ENCODE results near the gene YBX2. TPM values are rescaled to one million over a fixed set of nuclear protein-coding genes. Genes with fewer than 3 reads are reported as not detected.

YBX2 gene
- total RNA-seq, 1 donor from 2014 or later, result 0.75 TPM

DNA sequence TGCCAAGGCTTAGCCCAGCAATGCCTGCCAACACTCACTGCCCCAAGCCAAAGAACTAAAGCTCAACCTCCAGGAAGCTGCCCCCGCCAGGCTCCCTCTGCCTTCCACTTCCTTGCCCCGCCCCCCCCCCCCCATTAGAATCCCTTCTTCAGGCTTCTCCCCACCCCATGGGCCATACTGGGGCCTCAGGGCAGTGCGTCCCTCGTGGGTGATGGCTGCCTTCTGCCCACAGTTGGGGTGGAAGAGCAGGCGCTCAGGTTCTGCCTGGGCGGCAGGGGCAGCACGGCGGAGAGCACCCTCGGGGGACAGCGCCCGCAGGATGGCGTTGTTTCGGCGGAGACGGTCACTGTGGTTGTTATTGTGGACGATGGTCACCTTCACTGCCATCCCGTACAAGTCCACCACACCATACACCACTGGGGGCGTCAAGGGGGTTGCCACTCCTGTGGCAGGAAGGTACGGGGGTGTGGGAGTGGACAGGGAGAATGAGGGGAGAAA, 30.6 kb upstream of the YBX2 start:
- intact Hi-C loops (cut with DNase I), result no loop called here
- ATAC-seq (ENCODE audit: poor library complexity) (no peak), DNase-seq (no peak)

- intact Hi-C loops (cut with DNase I), result no loop called here
- no peak for DNase-seq
- ATAC-seq (ENCODE audit: poor library complexity), result no peak
Measured at GRCh38 chr17:7324438-7324779, 30.0 kb upstream of the YBX2 start.

- DNase-seq (peak; percentile 72), ATAC-seq (ENCODE audit: poor library complexity) (no peak)
- intact Hi-C loops (cut with DNase I), result no loop called here
Measured at GRCh38 chr17:7323731-7324437, 29.4 kb upstream of the YBX2 start.

DNA sequence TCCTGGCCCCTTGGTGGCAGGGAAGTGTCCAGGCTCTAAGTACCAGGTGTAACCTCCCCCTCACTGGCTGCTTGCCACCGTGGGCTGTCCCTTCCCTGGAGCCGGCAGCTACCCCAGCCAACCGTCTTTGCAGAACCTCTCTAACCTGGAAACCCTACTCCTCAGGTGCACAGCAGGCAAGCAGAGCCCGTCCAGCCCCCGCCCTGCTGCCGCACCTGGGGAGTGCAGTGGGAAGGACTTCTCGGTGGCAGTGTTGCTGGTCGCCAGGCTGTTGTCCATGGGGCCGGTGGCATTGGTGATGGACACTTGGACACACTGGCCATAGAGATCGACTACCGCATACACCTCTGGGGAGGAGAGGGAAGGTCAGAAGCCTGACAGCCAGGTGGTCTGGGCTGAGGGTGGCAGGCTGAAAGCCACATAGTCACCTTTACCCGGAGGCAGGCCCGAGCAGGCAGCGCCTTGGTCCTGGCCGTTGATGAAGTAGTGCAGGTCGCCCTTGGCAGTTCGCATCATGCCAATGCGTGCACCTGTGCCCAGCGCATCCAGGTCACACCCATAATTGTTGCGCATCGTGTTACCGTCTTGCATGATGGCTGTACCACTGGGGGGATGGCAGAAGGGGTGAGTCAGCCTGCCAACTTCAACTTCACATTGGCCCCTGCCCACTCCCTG, 28.2 kb upstream of the YBX2 start:
- DNase-seq (no peak), ATAC-seq (ENCODE audit: poor library complexity) (no peak)
- intact Hi-C loops (cut with DNase I), result no loop called here

DNA sequence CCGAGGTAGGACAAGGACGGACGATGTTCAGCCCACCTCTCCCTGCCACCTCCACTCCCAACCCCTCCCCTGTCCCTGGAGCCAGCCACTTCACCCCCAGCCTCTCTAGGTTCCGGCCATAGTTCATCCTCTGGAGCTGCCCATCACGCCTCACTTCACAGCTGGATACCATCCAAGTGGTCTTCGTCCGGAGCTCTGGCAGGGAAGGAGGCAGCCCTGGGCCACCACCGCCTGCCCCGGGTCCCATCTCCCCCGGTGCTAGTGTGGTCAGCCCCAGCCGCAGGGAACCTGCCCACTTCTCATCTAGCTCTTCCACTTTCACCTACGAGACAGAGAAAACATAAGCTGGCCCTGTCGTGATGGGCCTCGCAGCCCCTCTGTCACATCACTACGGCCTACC, 27.0 kb upstream of the YBX2 start:
- no peak for DNase-seq
- ATAC-seq (ENCODE audit: poor library complexity), result no peak
- intact Hi-C loops (cut with DNase I), result no loop called here

GRCh38 chr17:7318121-7318860, 23.9 kb upstream of the YBX2 start:
- intact Hi-C loops (cut with DNase I), result no loop called here
- ATAC-seq (ENCODE audit: poor library complexity), result no peak
- no peak for DNase-seq

DNA sequence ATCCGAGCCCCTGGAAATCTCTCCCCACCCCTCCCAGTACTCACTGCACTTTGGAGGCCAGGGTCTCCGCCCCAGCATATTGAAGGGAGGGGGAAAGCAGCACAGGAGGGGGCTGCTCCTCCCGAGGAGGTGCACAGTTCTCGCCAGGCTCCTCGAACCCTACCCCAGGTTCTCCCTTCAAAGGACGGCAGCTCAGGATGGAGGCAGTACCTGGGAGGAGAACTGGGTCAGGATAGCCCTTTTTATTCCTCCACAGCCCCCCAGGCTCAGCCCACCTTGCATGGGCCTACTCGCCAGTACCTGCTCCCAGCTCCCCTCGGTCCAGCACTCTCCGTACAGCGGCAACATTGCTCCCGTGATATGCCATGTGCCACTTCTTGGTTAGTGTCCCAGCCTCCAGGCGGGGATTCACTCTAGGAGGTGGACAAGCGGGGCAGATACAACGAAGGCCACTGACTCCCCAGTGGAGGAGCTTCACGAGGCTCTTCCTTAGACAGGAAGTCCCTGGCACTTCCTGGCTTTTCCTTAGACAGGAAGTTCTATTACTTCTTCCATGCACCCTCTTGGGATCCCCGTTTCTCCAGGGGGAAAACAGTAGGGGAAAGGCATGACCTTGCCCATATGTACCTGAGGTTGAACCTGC, 22.8 kb upstream of the YBX2 start:
- no peak for ATAC-seq (ENCODE audit: poor library complexity)
- intact Hi-C loops (cut with DNase I), result no loop called here

DNA sequence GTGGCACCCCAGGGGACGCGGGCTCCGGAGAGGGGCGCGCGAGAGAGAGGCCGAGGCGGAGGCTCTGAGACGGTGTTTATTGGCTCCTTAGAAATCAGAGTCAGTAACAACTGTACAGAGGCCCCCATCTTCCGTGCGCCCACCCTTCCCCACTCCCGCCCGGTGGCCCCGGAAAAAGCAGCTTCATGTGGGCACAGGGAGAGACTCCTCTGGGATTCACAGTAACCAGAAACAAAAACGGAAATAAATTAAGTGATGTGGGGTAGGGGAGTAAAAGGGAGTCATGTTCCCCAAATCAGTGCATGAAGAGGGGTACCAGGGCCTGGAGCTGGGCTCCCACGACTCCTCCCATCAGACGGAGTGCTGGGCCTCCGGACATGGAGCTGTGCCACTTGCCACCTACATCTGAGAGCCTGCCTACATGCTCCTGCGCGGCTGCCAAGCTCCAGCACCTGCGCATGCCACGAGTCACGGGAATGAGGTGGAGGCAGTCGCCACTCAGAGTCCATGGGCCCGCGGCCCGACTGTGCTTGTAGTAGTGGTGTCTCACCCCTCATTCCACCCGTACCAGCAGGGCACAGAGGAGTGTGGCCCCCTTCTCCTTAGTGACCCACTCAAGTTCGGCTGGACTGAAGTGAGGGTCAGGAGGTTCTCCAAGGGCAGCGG, 21.3 kb upstream of the YBX2 start:
- ATAC-seq (ENCODE audit: poor library complexity) (peak; percentile 1), DNase-seq (no peak)
- intact Hi-C loops (cut with DNase I), result no loop called here

More for the DNA sequence above, 22.8 kb upstream of the YBX2 start:
- DNase-seq, result no peak

GRCh38 chr17:7314719-7315569, 20.5 kb upstream of the YBX2 start, which contains the start of gene GPS2:
Gene GPS2 (minus strand): TSS chr17:7315360. CDS start chr17:7315052, 308 bp downstream.
- ATAC-seq (ENCODE audit: poor library complexity), result peak; percentile 92
- peak; percentile 97 for DNase-seq
- intact Hi-C loops (cut with DNase I), result loop anchor here (5.0 kb wide), 1 partner anchor 242 kb away; the partner anchor contains the start of gene TNFSF13

- no peak for ATAC-seq (ENCODE audit: poor library complexity)
- intact Hi-C loops (cut with DNase I), result loop anchor here (5.0 kb wide), 1 partner anchor 243 kb away; the partner anchor contains the start of gene TNFSF13
- no peak for DNase-seq
Measured at GRCh38 chr17:7313890-7314718, 19.7 kb upstream of the YBX2 start.

GRCh38 chr17:7313088-7313889, 18.9 kb upstream of the YBX2 start:
- ATAC-seq (ENCODE audit: poor library complexity) (no peak), DNase-seq (no peak)
- intact Hi-C loops (cut with DNase I), result loop anchor here (5.0 kb wide), 1 partner anchor 244 kb away; the partner anchor contains the start of gene TNFSF13

GRCh38 chr17:7312432-7313087, 18.1 kb upstream of the YBX2 start:
- ATAC-seq (ENCODE audit: poor library complexity) (no peak), DNase-seq (no peak)
- intact Hi-C loops (cut with DNase I), result loop anchor here (5.0 kb wide), 1 partner anchor 245 kb away; the partner anchor contains the start of gene TNFSF13

DNA sequence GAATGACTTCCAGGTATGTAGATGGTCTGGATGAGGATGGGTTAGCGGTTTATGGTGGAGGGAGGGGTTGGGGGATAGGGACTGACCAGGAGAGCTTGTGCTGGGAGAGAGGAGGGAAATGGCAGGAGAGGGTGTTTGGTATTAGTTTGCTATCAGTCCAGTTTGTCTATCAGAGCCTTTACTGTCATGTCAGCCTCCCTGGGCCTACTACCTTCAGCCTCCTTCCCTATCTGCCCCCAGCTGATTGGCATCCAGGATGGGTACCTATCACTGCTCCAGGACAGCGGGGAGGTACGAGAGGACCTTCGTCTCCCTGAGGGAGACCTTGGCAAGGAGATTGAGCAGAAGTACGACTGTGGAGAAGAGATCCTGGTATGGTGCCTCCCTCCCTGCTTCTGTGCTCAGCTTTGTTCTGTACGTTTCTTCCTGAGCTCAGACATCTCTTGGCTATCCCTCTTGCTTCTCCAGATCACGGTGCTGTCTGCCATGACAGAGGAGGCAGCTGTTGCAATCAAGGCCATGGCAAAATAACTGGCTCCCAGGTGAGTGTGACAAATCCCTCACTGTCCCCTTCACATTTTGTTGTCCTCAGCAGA, 16.8 kb upstream of the YBX2 start:
- ATAC-seq (ENCODE audit: poor library complexity) (no peak), DNase-seq (no peak)
- intact Hi-C loops (cut with DNase I), result loop anchor here (5.0 kb wide), 1 partner anchor 246 kb away; the partner anchor contains the start of gene TNFSF13

DNA sequence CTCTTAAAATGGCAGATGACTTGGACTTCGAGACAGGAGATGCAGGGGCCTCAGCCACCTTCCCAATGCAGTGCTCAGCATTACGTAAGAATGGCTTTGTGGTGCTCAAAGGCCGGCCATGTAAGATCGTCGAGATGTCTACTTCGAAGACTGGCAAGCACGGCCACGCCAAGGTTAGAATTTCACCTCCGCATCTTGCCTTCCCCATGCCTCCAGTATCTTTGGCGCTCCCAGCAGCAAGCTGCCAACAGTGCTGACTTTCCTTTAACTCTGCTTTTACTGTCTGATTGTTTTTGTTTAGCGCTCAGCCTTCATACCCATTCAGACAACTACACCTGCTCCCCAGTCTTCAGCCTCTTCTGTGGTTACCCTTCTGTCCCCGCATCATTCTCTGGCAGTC, 15.2 kb upstream of the YBX2 start:
- ATAC-seq (ENCODE audit: poor library complexity), result no peak
- intact Hi-C loops (cut with DNase I), result loop anchor here (5.0 kb wide), 1 partner anchor 248 kb away; the partner anchor contains the start of gene TNFSF13
- DNase-seq, result no peak
